ENCODE data around the gene RASGRP4. TPM values are rescaled to one million over a fixed set of nuclear protein-coding genes. Genes with fewer than 3 reads are reported as not detected.

Gene RASGRP4, protein sequence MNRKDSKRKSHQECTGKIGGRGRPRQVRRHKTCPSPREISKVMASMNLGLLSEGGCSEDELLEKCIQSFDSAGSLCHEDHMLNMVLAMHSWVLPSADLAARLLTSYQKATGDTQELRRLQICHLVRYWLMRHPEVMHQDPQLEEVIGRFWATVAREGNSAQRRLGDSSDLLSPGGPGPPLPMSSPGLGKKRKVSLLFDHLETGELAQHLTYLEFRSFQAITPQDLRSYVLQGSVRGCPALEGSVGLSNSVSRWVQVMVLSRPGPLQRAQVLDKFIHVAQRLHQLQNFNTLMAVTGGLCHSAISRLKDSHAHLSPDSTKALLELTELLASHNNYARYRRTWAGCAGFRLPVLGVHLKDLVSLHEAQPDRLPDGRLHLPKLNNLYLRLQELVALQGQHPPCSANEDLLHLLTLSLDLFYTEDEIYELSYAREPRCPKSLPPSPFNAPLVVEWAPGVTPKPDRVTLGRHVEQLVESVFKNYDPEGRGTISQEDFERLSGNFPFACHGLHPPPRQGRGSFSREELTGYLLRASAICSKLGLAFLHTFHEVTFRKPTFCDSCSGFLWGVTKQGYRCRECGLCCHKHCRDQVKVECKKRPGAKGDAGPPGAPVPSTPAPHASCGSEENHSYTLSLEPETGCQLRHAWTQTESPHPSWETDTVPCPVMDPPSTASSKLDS
- total RNA-seq = 0.93 TPM

GRCh38 chr19:38425810-38426466, at the start of gene RASGRP4:
Gene RASGRP4 (minus strand): TSS chr19:38426219. CDS start chr19:38426091, 128 bp downstream.

DNA sequence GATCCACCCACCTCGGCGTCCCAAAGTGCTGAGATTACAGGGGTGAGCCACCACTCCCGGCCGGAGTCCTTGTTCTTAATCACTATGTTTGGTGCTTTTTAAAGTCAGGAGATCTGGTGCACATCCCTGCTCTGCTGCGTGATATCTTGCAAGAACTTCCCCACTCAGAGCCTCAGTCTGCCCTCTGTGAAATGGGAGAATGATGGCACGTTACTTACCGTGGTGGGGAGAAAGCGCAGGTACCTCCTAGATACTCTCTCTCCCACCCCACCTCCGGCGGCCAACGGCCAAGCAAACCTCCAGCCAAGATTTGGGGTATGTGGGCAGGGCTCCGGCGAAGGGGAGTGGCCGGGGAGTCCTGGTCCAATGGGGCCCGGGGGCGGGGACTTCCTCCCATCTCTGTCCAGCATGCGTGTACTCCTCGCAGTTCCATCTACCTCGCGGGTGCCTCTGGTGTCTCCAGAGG, 7.3 kb upstream of the RASGRP4 start, which contains the start of gene RYR1:
RYR1 (plus strand) TSS at position 424 of the 466 bp plus-strand sequence. CDS start 139 bp downstream, outside the sequence.

DNA sequence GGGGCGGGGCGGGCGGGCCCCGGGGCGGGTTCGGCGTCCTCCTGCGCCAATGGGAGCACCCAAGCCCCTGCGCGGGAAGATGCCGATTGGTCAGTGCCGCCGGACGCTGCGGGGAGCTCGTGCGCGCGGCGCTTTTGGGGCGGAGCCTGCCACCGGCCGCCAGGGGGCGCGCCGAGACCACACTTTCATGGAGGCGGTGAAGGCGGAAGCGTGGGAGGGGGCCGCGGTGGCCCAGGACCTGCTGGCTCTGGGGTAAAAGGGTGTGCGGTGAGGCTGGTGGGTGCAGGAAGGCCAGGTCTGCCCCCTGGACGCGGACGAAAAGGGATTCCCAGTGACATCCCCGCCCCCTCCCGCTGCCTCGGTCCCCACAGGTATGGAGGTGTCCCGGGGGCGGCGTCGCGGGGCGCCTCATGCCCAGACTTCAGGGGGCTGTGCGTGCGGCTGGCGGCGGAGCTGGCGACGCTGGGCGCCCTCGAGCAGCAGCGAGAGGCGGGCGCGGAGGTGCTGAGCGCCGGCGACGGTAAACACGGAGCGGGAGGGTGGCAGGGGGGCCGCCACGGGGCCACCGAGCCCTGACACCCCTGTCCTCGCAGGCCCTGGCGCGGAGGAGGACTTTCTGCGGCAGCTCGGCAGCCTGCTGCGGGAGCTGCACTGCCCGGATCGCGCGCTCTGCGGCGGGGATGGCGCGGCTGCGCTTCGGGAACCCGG, 22.9 kb downstream of the RASGRP4 start, which contains the start of gene FAM98C:
FAM98C (plus strand) TSS at position 127 of the 708 bp plus-strand sequence; CDS start at position 188, 61 bp downstream.

DNA sequence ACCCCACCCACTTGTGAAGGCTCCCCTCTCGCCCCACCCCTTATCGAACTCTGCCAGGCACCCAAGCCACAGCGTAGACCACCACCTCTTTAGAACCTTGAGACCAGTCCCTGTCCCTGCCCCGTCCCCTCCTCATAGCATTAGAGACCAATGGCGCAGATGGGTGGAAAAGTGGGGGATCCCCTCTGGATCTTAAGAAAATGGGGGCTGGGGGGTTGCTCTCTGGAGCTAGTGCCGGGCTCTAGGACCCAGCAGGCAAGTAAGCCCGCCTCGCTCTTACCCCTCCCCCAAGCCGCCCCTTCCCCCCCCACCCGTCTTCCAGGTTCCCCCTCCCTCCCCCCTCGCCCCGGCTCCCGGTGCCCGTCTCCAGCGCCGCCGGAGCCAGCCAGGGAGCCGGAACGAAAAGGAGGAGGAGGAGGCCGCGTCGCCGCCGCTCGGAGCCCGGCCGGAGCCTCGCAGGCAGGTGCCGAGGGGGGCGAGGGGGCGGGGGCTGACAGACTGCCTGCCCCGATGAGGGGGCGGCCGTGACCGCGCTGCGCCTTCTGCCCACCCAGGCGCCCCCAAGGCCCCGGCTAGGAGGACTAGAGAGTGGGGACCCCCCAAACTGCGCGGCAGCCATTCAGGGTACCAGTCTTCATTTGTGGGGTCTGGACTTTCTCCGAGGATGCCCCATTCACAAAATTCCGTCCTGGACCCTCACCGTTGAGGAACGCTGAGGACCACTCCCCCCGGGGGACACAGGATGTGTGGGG, 37.5 kb downstream of the RASGRP4 start, which contains the start of gene SPRED3:
SPRED3 (plus strand) TSS at position 349 of the 752 bp plus-strand sequence. CDS start 1,606 bp downstream, outside the sequence.

GRCh38 chr19:38387550-38388348, 38.3 kb downstream of the RASGRP4 start, which contains the start of gene GGN:
Gene GGN (minus strand): TSS chr19:38388034. CDS start chr19:38387261, 773 bp downstream.

GRCh38 chr19:38374332-38375097, 51.5 kb downstream of the RASGRP4 start, which contains the start of gene PSMD8:
Gene PSMD8 (plus strand): TSS chr19:38374571. CDS start chr19:38374602, 31 bp downstream.

Other genes with a start within 250 kb of the RASGRP4 start
- 7.5 TPM for gene DPF1, start 202.0 kb downstream of the RASGRP4 start, total RNA-seq
- 4.7 TPM for gene PPP1R14A, start 169.8 kb downstream of the RASGRP4 start, total RNA-seq
- 64.4 TPM for gene SPINT2, start 161.6 kb downstream of the RASGRP4 start, total RNA-seq
- 9.2 TPM for gene C19orf33, start 122.0 kb downstream of the RASGRP4 start, total RNA-seq
- gene YIF1B, start 110.3 kb downstream of the RASGRP4 start, total RNA-seq = 24.0 TPM
- 2.4 TPM for gene KCNK6, start 106.4 kb downstream of the RASGRP4 start, total RNA-seq
- gene CATSPERG, start 90.4 kb downstream of the RASGRP4 start, total RNA-seq = 3.4 TPM
- 116 TPM for gene PSMD8, start 51.6 kb downstream of the RASGRP4 start, total RNA-seq
- gene GGN, start 38.2 kb downstream of the RASGRP4 start, total RNA-seq = 0.16 TPM
- gene SPRED3, start 37.5 kb downstream of the RASGRP4 start, total RNA-seq = 0.38 TPM
- 18.5 TPM for gene FAM98C, start 23.1 kb downstream of the RASGRP4 start, total RNA-seq
- gene RYR1, start 7.5 kb upstream of the RASGRP4 start, total RNA-seq = 20.4 TPM
- 6.2 TPM for gene MAP4K1, start 191.7 kb upstream of the RASGRP4 start, total RNA-seq
- 330 TPM for gene EIF3K, start 193.0 kb upstream of the RASGRP4 start, total RNA-seq
- gene ACTN4, start 221.4 kb upstream of the RASGRP4 start, total RNA-seq = 293 TPM